Activated gamma-delta T cell (primary cell): ENCODE results near the gene PTCD2.

Source experiments
- DNase-seq: peaks from one replicate; lab custom pipeline; 2025; lab: John Stamatoyannopoulos, UW

PTCD2 gene

GRCh38 chr5:72346398-72346797, 26.2 kb downstream of the PTCD2 start:
- no peak for DNase-seq

GRCh38 chr5:72347801-72348308, 27.7 kb downstream of the PTCD2 start:
- no peak for DNase-seq

- DNase-seq: no peak
Observed at GRCh38 chr5:72351376-72351775, 31.2 kb downstream of the PTCD2 start.

- DNase-seq: no peak
Observed at GRCh38 chr5:72352616-72353015, 32.4 kb downstream of the PTCD2 start.

GRCh38 chr5:72353046-72353445, 32.9 kb downstream of the PTCD2 start:
- DNase-seq: no peak

- DNase-seq: no peak
Observed at GRCh38 chr5:72355706-72356299, 35.6 kb downstream of the PTCD2 start.

- no peak for DNase-seq
Observed at GRCh38 chr5:72356361-72356760, 36.2 kb downstream of the PTCD2 start.

- DNase-seq: no peak
Observed at GRCh38 chr5:72358925-72359324, 38.8 kb downstream of the PTCD2 start.

- DNase-seq: no peak
Observed at GRCh38 chr5:72359886-72360285, 39.7 kb downstream of the PTCD2 start.

GRCh38 chr5:72363166-72363802, 43.1 kb downstream of the PTCD2 start:
- DNase-seq: no peak

GRCh38 chr5:72364171-72364570, 44.0 kb downstream of the PTCD2 start:
- no peak for DNase-seq

- no peak for DNase-seq
Observed at GRCh38 chr5:72364951-72365350, 44.8 kb downstream of the PTCD2 start.

GRCh38 chr5:72366324-72366976, 46.3 kb downstream of the PTCD2 start:
- DNase-seq: no peak

- DNase-seq: no peak
Observed at GRCh38 chr5:72368271-72368670, 48.1 kb downstream of the PTCD2 start.

- DNase-seq: no peak
Observed at GRCh38 chr5:72369301-72369700, 49.1 kb downstream of the PTCD2 start.

GRCh38 chr5:72369711-72370110, 49.5 kb downstream of the PTCD2 start:
- DNase-seq: no peak

- DNase-seq: no peak
Observed at GRCh38 chr5:72372331-72372730, 52.2 kb downstream of the PTCD2 start.

- DNase-seq: no peak
Observed at GRCh38 chr5:72372923-72373322, 52.8 kb downstream of the PTCD2 start.

GRCh38 chr5:72374844-72375243, 54.7 kb downstream of the PTCD2 start:
- no peak for DNase-seq

- no peak for DNase-seq
Observed at GRCh38 chr5:72376381-72376780, 56.2 kb downstream of the PTCD2 start.

- no peak for DNase-seq
Observed at GRCh38 chr5:72377910-72378638, 57.9 kb downstream of the PTCD2 start.

- no peak for DNase-seq
Observed at GRCh38 chr5:72378639-72379289, 58.6 kb downstream of the PTCD2 start.
